SK-N-SH (cell line): ENCODE results near the gene HP1BP3. TPM values are rescaled to one million over a fixed set of nuclear protein-coding genes. Genes with fewer than 3 reads are reported as not detected.

Source experiments
- CTCF ChIA-PET: fragments of 300-600, 350-600 bp; formaldehyde crosslinking; extraction: SDS; loops from one replicate; lab custom pipeline; 2021; lab: Yijun Ruan, JAX
- POLR2A ChIA-PET: fragments of 350-600 bp; sonication (Branson Sonifier 250); formaldehyde crosslinking; extraction: SDS; loops from one replicate; lab custom pipeline; 2020; ENCODE audit warnings: antibody characterized with exemption, inconsistent platforms; lab: Yijun Ruan, JAX
- DNase-seq: peaks from one replicate; pipeline ENCODE4 v3.0.0; 2012
- H2AFZ ChIP-seq: fragments of 200-600 bp; sonication (generic); 2 replicates; pipeline ENCODE4 v1.8.1; 2016; ENCODE audit warnings: antibody characterized with exemption, mild to moderate bottlenecking, low read depth
- H3F3A ChIP-seq: fragments of 200-600 bp; sonication (generic); replicated peaks from 2 replicates; pipeline ENCODE3; 2016; ENCODE audit warnings: antibody characterized with exemption, mild to moderate bottlenecking; ENCODE audit not compliant: insufficient read depth
- H3K27ac ChIP-seq, 2 experiments: fragments of 200-500 bp in 1 of 2; fragments of 200-600 bp in 1 of 2; sonication (Bioruptor generic) in 1 of 2; sonication (generic), shearing (Covaris generic) in 1 of 2; 2 replicates each; pipeline versions ENCODE4 v1.5.1 to v1.6.1; 2014 to 2016; ENCODE audit warnings: low read depth in 2 of 2, inconsistent platforms in 1 of 2, low read length in 1 of 2, mild to moderate bottlenecking in 1 of 2, mixed read lengths in 1 of 2
- H3K27me3 ChIP-seq: fragments of 200-600 bp; sonication (generic), shearing (Covaris generic); 2 replicates; pipeline ENCODE4 v1.6.1; 2016; ENCODE audit warnings: mixed run types; ENCODE audit not compliant: insufficient read depth
- H3K36me3 ChIP-seq, 2 experiments: fragments of 200-500 bp in 1 of 2; fragments of 200-600 bp in 1 of 2; sonication (Bioruptor generic) in 1 of 2; sonication (generic) in 1 of 2; replicated peaks in 1 of 2; 2 replicates each; pipeline versions ENCODE3 to v1.5.1; 2014 to 2016; ENCODE audit warnings: low read length in 1 of 2, mild to moderate bottlenecking in 1 of 2; ENCODE audit not compliant: insufficient read depth in 2 of 2, control insufficient read depth in 1 of 2
- H3K4me1 ChIP-seq, 2 experiments: fragments of 200-500 bp in 1 of 2; fragments of 200-600 bp in 1 of 2; sonication (Bioruptor generic) in 1 of 2; sonication (generic), shearing (Covaris generic) in 1 of 2; 2 replicates each; pipeline versions ENCODE4 v1.5.1 to v1.6.1; 2014 to 2016; ENCODE audit warnings: low read depth in 1 of 2, low read length in 1 of 2, mixed run types in 1 of 2; ENCODE audit not compliant: insufficient read depth in 2 of 2, control insufficient read depth in 1 of 2
- H3K4me2 ChIP-seq: fragments of 200-600 bp; sonication (generic), shearing (Covaris generic); 2 replicates; pipeline ENCODE4 v1.6.1; 2017; ENCODE audit warnings: mixed run types
- H3K4me3 ChIP-seq, 2 experiments: fragments of 200-500 bp in 1 of 2; fragments of 200-600 bp in 1 of 2; sonication (Bioruptor generic) in 1 of 2; sonication (generic), shearing (Covaris generic) in 1 of 2; 2 replicates each; pipeline versions ENCODE4 v1.5.1 to v1.8.1; 2014 to 2016; ENCODE audit warnings: low read depth in 2 of 2, inconsistent platforms in 1 of 2, low read length in 1 of 2, mild to moderate bottlenecking in 1 of 2, mixed read lengths in 1 of 2, moderate library complexity in 1 of 2
- H3K79me2 ChIP-seq: fragments of 200-600 bp; sonication (generic); 2 replicates; pipeline ENCODE4 v1.8.1; 2017; ENCODE audit warnings: mild to moderate bottlenecking; ENCODE audit not compliant: insufficient read depth
- H3K9ac ChIP-seq: fragments of 200-600 bp; sonication (generic); 2 replicates; pipeline ENCODE4 v1.6.1; 2017; ENCODE audit warnings: mixed run types
- H3K9me2 ChIP-seq: fragments of 200-600 bp; sonication (generic); 2 replicates; pipeline ENCODE4 v1.6.1; 2017; ENCODE audit warnings: mixed run types
- H3K9me3 ChIP-seq: fragments of 200-600 bp; sonication (generic); 2 replicates; pipeline ENCODE4 v1.6.1; 2017; ENCODE audit warnings: mixed run types, mild to moderate bottlenecking, moderate library complexity
- H4K20me1 ChIP-seq: fragments of 200-600 bp; sonication (generic); 2 replicates; pipeline ENCODE4 v1.6.1; 2017; ENCODE audit warnings: mild to moderate bottlenecking, mixed run types; ENCODE audit not compliant: insufficient read depth
- CHD2 ChIP-seq: fragments of 150-350 bp; IDR thresholded peaks from 2 replicates; pipeline ENCODE4 v1.6.1; 2018; ENCODE audit warnings: low read length; ENCODE audit not compliant: partially characterized antibody
- REST ChIP-seq: IDR thresholded peaks from 2 replicates; pipeline ENCODE4 v1.6.1; 2012; ENCODE audit warnings: mild to moderate bottlenecking, low read depth, low read length, moderate library complexity
- RXRA ChIP-seq: IDR thresholded peaks from 2 replicates; pipeline ENCODE4 v1.4.0; 2012; ENCODE audit warnings: low read depth, mild to moderate bottlenecking, borderline replicate concordance
- WGBS: methylation state at CpG from one replicate; pipeline ENCODE4 v1.1.6; 2017; ENCODE audit warnings: low lambda C conversion rate; 5-methylcytosine and 5-hydroxymethylcytosine counted together
- polyA plus RNA-seq, 3 experiments: library from polyadenylated mRNA; depleted of rRNA; stranded (reverse); fragments of >200 nt; gene quantifications; 2 replicates each; pipeline ENCODE4 v1.2.3, GENCODE V29; 2012
- TF ChIP-seq, protein P1 (sequence below): fragments of 150-350 bp; IDR thresholded peaks from 2 replicates; pipeline ENCODE4 v1.6.1; 2016; ENCODE audit warnings: mild to moderate bottlenecking, low read depth, low read length

HP1BP3 gene
- polyA plus RNA-seq, 1 of the 3 experiments (the other 2 are of a cell fraction), result 236 TPM

- TF ChIP-seq, protein P1, sequence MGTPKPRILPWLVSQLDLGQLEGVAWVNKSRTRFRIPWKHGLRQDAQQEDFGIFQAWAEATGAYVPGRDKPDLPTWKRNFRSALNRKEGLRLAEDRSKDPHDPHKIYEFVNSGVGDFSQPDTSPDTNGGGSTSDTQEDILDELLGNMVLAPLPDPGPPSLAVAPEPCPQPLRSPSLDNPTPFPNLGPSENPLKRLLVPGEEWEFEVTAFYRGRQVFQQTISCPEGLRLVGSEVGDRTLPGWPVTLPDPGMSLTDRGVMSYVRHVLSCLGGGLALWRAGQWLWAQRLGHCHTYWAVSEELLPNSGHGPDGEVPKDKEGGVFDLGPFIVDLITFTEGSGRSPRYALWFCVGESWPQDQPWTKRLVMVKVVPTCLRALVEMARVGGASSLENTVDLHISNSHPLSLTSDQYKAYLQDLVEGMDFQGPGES, result no peak
- TF ChIP-seq RXRA, result no peak
Observed at GRCh38 chr1:20834192-20834591, 47.1 kb upstream of the HP1BP3 start (continued).

GRCh38 chr1:20830378-20830777, 43.3 kb upstream of the HP1BP3 start:
- ChIA-PET POLR2A (interaction anchor here (1.0 kb wide), 1 partner anchor 17 kb away, joined by 3 read pairs; no protein-coding TSS in a partner anchor), CTCF (interaction anchor here (1.1 to 1.6 kb wide), 3 partner anchors 27 to 401 kb away, joined by 4 to 6 read pairs (median 4); no protein-coding TSS in a partner anchor)

More at GRCh38 chr1:20830378-20830777, 43.3 kb upstream of the HP1BP3 start:
- peaks cover 0 to 6% of the 10 kb centered on the region in 2 experiments; a peak in 1 of 4 replicates for H3K4me1 ChIP-seq
- no peak for DNase-seq
- WGBS, result 97% methylated on average over 2 of the region's 2 CpGs
- H3K9me3 ChIP-seq, result no peaks in the 10 kb centered on the region
- H3F3A ChIP-seq, result no peaks in the 10 kb centered on the region
- H3K27me3 ChIP-seq, result no peaks in the 10 kb centered on the region
- H3K9me2 ChIP-seq, result no peaks in the 10 kb centered on the region
- H3K4me3 ChIP-seq, result no peak overlapping the region
- no peaks in the 10 kb centered on the region for H4K20me1 ChIP-seq
- H3K9ac ChIP-seq, result no peak overlapping the region
- H3K79me2 ChIP-seq, result 0 out of 2 replicates have a peak, but pooled peaks cover 10% of the 10 kb centered on the region
- TF ChIP-seq REST, result no peak
- no peak for TF ChIP-seq CHD2
- TF ChIP-seq, all 33 proteins: peak for 0
- Histone ChIP-seq H3K4me2 (no peak overlapping the region), H2AFZ (no peak overlapping the region), H3K27ac (no peak overlapping the region), H3K36me3 (peaks cover 25 to 39% of the 10 kb centered on the region in 2 experiments)
